DOHH2 (cell line): ENCODE results near the gene ZFP92.

ENCODE experiments used
- H3F3A ChIP-seq: fragments of 200-600 bp; sonication (generic), shearing (Covaris generic); 2 replicates; pipeline ENCODE4 v1.6.0; 2016; ENCODE audit warnings: antibody characterized with exemption, mild to moderate bottlenecking; ENCODE audit not compliant: control insufficient read depth, insufficient read depth
- H3K27ac ChIP-seq: fragments of 200-600 bp; sonication (generic); 2 replicates; pipeline ENCODE4 v1.5.1; 2014; ENCODE audit warnings: low read depth, mild to moderate bottlenecking, low read length, moderate library complexity
- H3K27me3 ChIP-seq: fragments of 200-600 bp; sonication (generic); 2 replicates; pipeline ENCODE4 v1.6.1; 2014; ENCODE audit warnings: mild to moderate bottlenecking, low read length, mixed read lengths; ENCODE audit not compliant: control insufficient read depth
- H3K36me3 ChIP-seq: fragments of 200-600 bp; sonication (generic); 2 replicates; pipeline ENCODE4 v1.6.1; 2014; ENCODE audit warnings: mild to moderate bottlenecking, low read length, moderate library complexity, mixed read lengths; ENCODE audit not compliant: control insufficient read depth
- H3K4me1 ChIP-seq: fragments of 200-600 bp; sonication (generic); 2 replicates; pipeline ENCODE4 v1.6.1; 2014; ENCODE audit warnings: mild to moderate bottlenecking, low read length, mixed read lengths; ENCODE audit not compliant: control insufficient read depth
- H3K4me2 ChIP-seq: fragments of 200-600 bp; sonication (generic); 2 replicates; pipeline ENCODE4 v1.6.0; 2014; ENCODE audit warnings: mild to moderate bottlenecking, low read length, moderate library complexity
- H3K4me3 ChIP-seq: fragments of 200-600 bp; sonication (generic); 2 replicates; pipeline ENCODE4 v1.5.1; 2014; ENCODE audit warnings: mild to moderate bottlenecking, low read length, mixed read lengths
- H3K79me2 ChIP-seq: fragments of 200-600 bp; sonication (generic); 2 replicates; pipeline ENCODE4 v1.6.1; 2014; ENCODE audit warnings: mild to moderate bottlenecking, low read length, mixed read lengths; ENCODE audit not compliant: control insufficient read depth
- H3K9me2 ChIP-seq: fragments of 200-600 bp; sonication (generic); replicated peaks from 2 replicates; pipeline ENCODE4 v1.6.1; 2014; ENCODE audit warnings: mild to moderate bottlenecking, low read length, mixed read lengths; ENCODE audit not compliant: control insufficient read depth
- H3K9me3 ChIP-seq: fragments of 200-600 bp; sonication (generic); 2 replicates; pipeline ENCODE4 v1.6.1; 2014; ENCODE audit warnings: antibody characterized with exemption, low read length, mixed read lengths; ENCODE audit not compliant: control insufficient read depth, insufficient read depth
- H4K20me1 ChIP-seq: fragments of 200-600 bp; sonication (generic); 2 replicates; pipeline ENCODE4 v1.6.0; 2014; ENCODE audit warnings: low read depth, mild to moderate bottlenecking, antibody characterized with exemption, low read length, moderate library complexity; ENCODE audit not compliant: control insufficient read depth, insufficient read depth
- EZH2phosphoT487 ChIP-seq: fragments of 200-600 bp; sonication (generic); IDR thresholded peaks from 2 replicates; pipeline ENCODE4 v1.6.1; 2017; ENCODE audit warnings: borderline replicate concordance, mild to moderate bottlenecking, antibody characterized with exemption, low read length, moderate library complexity, mixed read lengths
- TF ChIP-seq, protein P1 (sequence below): fragments of 200-600 bp; sonication (generic); IDR thresholded peaks from one replicate; pipeline ENCODE4 v1.5.1; 2014; ENCODE audit warnings: antibody characterized with exemption, mild to moderate bottlenecking, low read depth, low read length; ENCODE audit not compliant: poor library complexity, severe bottlenecking

ZFP92 gene

GRCh38 chrX:153397256-153397960 lies 13.9 kb upstream of the ZFP92 start:
- Histone ChIP-seq H3K79me2 (no peaks in the 10 kb centered on the region), H3K9me3 (no peaks in the 10 kb centered on the region), H4K20me1 (no peaks in the 10 kb centered on the region), H3K9me2 (no peaks in the 10 kb centered on the region), H3K27ac (no peak overlapping the region), H3K4me2 (no peak overlapping the region), H3K4me1 (no peaks in the 10 kb centered on the region), H3K27me3 (no peaks in the 10 kb centered on the region), H3K36me3 (no peaks in the 10 kb centered on the region), H3F3A (no peaks in the 10 kb centered on the region), H3K4me3 (no peak overlapping the region)
- TF ChIP-seq, protein P1, sequence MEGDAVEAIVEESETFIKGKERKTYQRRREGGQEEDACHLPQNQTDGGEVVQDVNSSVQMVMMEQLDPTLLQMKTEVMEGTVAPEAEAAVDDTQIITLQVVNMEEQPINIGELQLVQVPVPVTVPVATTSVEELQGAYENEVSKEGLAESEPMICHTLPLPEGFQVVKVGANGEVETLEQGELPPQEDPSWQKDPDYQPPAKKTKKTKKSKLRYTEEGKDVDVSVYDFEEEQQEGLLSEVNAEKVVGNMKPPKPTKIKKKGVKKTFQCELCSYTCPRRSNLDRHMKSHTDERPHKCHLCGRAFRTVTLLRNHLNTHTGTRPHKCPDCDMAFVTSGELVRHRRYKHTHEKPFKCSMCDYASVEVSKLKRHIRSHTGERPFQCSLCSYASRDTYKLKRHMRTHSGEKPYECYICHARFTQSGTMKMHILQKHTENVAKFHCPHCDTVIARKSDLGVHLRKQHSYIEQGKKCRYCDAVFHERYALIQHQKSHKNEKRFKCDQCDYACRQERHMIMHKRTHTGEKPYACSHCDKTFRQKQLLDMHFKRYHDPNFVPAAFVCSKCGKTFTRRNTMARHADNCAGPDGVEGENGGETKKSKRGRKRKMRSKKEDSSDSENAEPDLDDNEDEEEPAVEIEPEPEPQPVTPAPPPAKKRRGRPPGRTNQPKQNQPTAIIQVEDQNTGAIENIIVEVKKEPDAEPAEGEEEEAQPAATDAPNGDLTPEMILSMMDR = no peak
- no peak for TF ChIP-seq EZH2phosphoT487

- Histone ChIP-seq H3K4me2 (no peak overlapping the region), H3K36me3 (no peaks in the 10 kb centered on the region), H3K4me3 (no peak overlapping the region), H3K79me2 (no peaks in the 10 kb centered on the region), H3K9me3 (no peaks in the 10 kb centered on the region), H3K27ac (no peak overlapping the region), H3K9me2 (no peaks in the 10 kb centered on the region), H3K4me1 (no peaks in the 10 kb centered on the region), H3F3A (no peaks in the 10 kb centered on the region), H4K20me1 (no peaks in the 10 kb centered on the region), H3K27me3 (no peaks in the 10 kb centered on the region)
- TF ChIP-seq, protein P1 = no peak
- TF ChIP-seq EZH2phosphoT487 = no peak
Measured at GRCh38 chrX:153398275-153398960, 12.9 kb upstream of the ZFP92 start.

- H3K36me3 ChIP-seq = no peaks in the 10 kb centered on the region
- TF ChIP-seq, protein P1 = peak; percentile 98
- no peak for TF ChIP-seq EZH2phosphoT487
- H4K20me1 ChIP-seq = no peaks in the 10 kb centered on the region
- H3K27me3 ChIP-seq = no peaks in the 10 kb centered on the region
- H3K27ac ChIP-seq = no peak overlapping the region
- no peaks in the 10 kb centered on the region for H3K9me3 ChIP-seq
- no peak overlapping the region for H3K4me3 ChIP-seq
- no peaks in the 10 kb centered on the region for H3F3A ChIP-seq
- no peaks in the 10 kb centered on the region for H3K79me2 ChIP-seq
- H3K4me2 ChIP-seq = no peak overlapping the region
- no peaks in the 10 kb centered on the region for H3K9me2 ChIP-seq
- H3K4me1 ChIP-seq = no peaks in the 10 kb centered on the region; the same call in 1 of the 2 replicates
Measured at GRCh38 chrX:153400146-153401132, 10.8 kb upstream of the ZFP92 start.
